ENCODE measurements around the gene C17orf50. TPM values are rescaled to one million over a fixed set of nuclear protein-coding genes. Genes with fewer than 3 reads are reported as not detected.

The C17orf50 gene
- total and polyA plus RNA-seq, 2 donors from 2014 or later: 0.41 TPM; not detected in 1

DNA sequence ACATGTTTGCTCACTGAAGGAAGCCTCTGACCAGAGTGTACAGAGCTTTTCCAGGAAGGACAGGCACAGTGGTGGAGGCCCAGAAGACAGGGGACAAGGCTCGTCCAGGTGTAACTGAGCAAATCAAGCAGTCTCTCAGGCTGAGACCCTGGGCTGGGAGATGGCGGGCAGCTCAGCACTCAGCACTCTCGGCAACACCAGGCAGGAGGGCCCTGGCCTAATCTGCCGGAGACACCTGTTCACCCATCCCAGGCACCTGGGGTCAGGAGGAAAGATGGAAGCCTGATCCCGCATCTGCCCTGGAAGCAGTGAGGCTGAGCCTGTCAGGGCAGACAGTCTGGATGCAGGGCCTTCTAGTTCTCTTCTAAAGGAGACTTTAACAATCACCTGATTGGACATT is 24.5 kb upstream of the C17orf50 start:
- DNase-seq: peak in 1 of 5 donors; percentile 14
- TF ChIP-seq, protein P1, sequence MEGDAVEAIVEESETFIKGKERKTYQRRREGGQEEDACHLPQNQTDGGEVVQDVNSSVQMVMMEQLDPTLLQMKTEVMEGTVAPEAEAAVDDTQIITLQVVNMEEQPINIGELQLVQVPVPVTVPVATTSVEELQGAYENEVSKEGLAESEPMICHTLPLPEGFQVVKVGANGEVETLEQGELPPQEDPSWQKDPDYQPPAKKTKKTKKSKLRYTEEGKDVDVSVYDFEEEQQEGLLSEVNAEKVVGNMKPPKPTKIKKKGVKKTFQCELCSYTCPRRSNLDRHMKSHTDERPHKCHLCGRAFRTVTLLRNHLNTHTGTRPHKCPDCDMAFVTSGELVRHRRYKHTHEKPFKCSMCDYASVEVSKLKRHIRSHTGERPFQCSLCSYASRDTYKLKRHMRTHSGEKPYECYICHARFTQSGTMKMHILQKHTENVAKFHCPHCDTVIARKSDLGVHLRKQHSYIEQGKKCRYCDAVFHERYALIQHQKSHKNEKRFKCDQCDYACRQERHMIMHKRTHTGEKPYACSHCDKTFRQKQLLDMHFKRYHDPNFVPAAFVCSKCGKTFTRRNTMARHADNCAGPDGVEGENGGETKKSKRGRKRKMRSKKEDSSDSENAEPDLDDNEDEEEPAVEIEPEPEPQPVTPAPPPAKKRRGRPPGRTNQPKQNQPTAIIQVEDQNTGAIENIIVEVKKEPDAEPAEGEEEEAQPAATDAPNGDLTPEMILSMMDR (IDR thresholded peaks at IDR 0.05; ENCODE audit: borderline replicate concordance, extremely low read depth, insufficient read depth): no peak
- Histone ChIP-seq H3K4me1 (ENCODE audit: control insufficient read depth in 2 of 3, insufficient read depth in 2 of 3, low read depth in 1 of 3, low read length in 3 of 3) (peaks cover 0 to 5% (median 2%) of the 10 kb centered on the region in 3 donors), H3K36me3 (ENCODE audit: control insufficient read depth in 2 of 3, insufficient read depth in 3 of 3, low read length in 3 of 3) (no peaks in the 10 kb centered on the region), H3K27ac (ENCODE audit: low read depth in 2 of 2, low read length in 2 of 2) (no peak overlapping the region), H3K4me3 (ENCODE audit: low read length in 3 of 3) (no peak overlapping the region), H3K27me3 (ENCODE audit: control insufficient read depth, insufficient read depth, low read length) (peaks cover 8% of the 10 kb centered on the region), H3K9ac (ENCODE audit: low read length in 3 of 3) (no peak overlapping the region), H3K9me3 (ENCODE audit: control insufficient read depth in 2 of 3, insufficient read depth in 1 of 3, low read length in 3 of 3) (no peaks in the 10 kb centered on the region)
- intact Hi-C loops (cut with DNase I): no loop called here
- no peak for FAIRE-seq

DNA sequence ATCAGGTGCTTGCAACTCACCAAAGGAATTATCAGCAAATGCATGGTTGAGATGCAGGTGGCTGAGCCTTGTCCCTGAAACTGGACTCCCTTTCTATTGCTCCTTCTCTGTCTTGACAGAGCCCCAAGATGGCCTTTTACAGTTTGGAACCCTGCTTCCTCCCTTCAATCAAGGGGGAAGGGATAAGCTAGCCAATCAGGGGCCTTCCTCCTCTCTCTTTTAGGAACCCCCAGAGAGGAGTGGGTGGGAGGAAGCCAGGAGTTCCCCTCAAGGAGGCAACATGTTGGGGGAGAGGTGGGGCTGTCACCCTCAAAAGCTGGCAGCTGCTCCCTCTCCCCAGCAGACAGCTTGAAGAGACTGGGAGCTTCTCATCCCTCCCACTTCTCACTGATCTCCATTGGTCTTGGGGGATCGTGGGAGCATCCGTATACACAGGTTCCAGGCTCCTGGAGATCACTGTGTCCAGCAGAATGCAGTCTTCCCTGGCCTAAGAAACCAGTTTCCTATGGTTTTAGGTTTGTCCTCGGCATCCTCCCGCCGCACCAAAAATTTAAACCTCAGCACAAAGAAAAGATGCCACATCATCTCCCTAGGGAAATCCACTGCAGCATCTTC is 22.1 kb upstream of the C17orf50 start:
- Histone ChIP-seq H3K4me1 (ENCODE audit: control insufficient read depth in 2 of 3, insufficient read depth in 2 of 3, low read depth in 1 of 3, low read length in 3 of 3) (no peaks in the 10 kb centered on the region), H3K36me3 (ENCODE audit: control insufficient read depth in 2 of 3, insufficient read depth in 3 of 3, low read length in 3 of 3) (no peaks in the 10 kb centered on the region), H3K27me3 (ENCODE audit: control insufficient read depth, insufficient read depth, low read length) (peaks cover 13% of the 10 kb centered on the region), H3K9ac (ENCODE audit: low read length in 3 of 3) (no peak overlapping the region), H3K4me3 (ENCODE audit: low read length in 3 of 3) (no peak overlapping the region), H3K9me3 (ENCODE audit: control insufficient read depth in 2 of 3, insufficient read depth in 1 of 3, low read length in 3 of 3) (no peaks in the 10 kb centered on the region), H3K27ac (ENCODE audit: low read depth in 2 of 2, low read length in 2 of 2) (no peak overlapping the region)
- peak in 2 of 5 donors; percentile 12 to 26 for DNase-seq
- intact Hi-C loops (cut with DNase I): no loop called here
- FAIRE-seq: no peak
- TF ChIP-seq, protein P1 (IDR thresholded peaks at IDR 0.05; ENCODE audit: borderline replicate concordance, extremely low read depth, insufficient read depth): no peak

DNA sequence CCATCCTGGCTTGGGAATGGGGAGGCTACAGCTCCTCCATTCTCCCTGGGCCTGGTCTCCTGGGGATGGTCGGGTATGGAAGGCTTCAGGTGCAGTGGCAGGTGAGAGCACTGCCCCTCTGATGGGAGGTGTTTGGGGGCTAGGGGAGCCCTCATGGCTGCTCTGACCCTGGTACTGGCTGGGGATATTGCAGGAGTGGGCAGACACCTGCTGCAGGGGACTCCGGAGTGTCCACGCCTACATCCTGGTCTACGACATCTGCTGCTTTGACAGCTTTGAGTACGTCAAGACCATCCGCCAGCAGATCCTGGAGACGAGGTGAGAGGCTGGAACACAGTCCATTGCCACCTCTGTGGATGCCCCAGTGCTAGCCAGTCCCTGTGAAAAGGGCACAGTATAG is 20.5 kb upstream of the C17orf50 start:
- no peaks in the 10 kb centered on the region for H3K36me3 ChIP-seq (ENCODE audit: control insufficient read depth in 2 of 3, insufficient read depth in 3 of 3, low read length in 3 of 3)
- intact Hi-C loops (cut with DNase I): loop anchor here (10.0 kb wide), 1 partner anchor 125 kb away; no protein-coding TSS in a partner anchor
- H3K27me3 ChIP-seq (ENCODE audit: control insufficient read depth, insufficient read depth, low read length): peaks cover 13% of the 10 kb centered on the region
- H3K4me1 ChIP-seq (ENCODE audit: control insufficient read depth in 2 of 3, insufficient read depth in 2 of 3, low read depth in 1 of 3, low read length in 3 of 3): no peaks in the 10 kb centered on the region
- peak in 1 of 5 donors; percentile 41 for DNase-seq
- no peak overlapping the region for H3K9ac ChIP-seq (ENCODE audit: low read length in 3 of 3)
- TF ChIP-seq, protein P1 (IDR thresholded peaks at IDR 0.05; ENCODE audit: borderline replicate concordance, extremely low read depth, insufficient read depth): no peak
- no peak overlapping the region for H3K4me3 ChIP-seq (ENCODE audit: low read length in 3 of 3)
- no peak overlapping the region for H3K27ac ChIP-seq (ENCODE audit: low read depth in 2 of 2, low read length in 2 of 2)
- FAIRE-seq: no peak
- H3K9me3 ChIP-seq (ENCODE audit: control insufficient read depth in 2 of 3, insufficient read depth in 1 of 3, low read length in 3 of 3): no peaks in the 10 kb centered on the region
